Measurements from ENCODE around the gene ZC3H10.

The ZC3H10 gene

GRCh38 chr12:56158029-56158925 is 40.2 kb downstream of the ZC3H10 start, which contains the start of gene MYL6:
MYL6 (plus strand) TSS chr12:56158359; CDS start chr12:56158402, 43 bp downstream.
- H3K36me3 ChIP-seq (ENCODE audit: control insufficient read depth in 1 of 2, insufficient read depth in 2 of 2, low read depth in 1 of 2, low read length in 2 of 2), result peaks cover 49 to 59% of the 10 kb centered on the region in 2 experiments
- H2AFZ ChIP-seq (ENCODE audit: low read depth, low read length), result peak within 1 kb of the TSS; percentile 8
- peak within 1 kb of the TSS in 1 of 2 experiments; percentile 91 for H3K23ac ChIP-seq (ENCODE audit: low read length in 2 of 2)
- peak within 1 kb of the TSS; percentile 79 for H3K4me2 ChIP-seq (ENCODE audit: low read length, poor library complexity, severe bottlenecking)
- H2BK15ac ChIP-seq (ENCODE audit: low read depth, poor library complexity, severe bottlenecking), result peak within 1 kb of the TSS; percentile 60
- no peaks in the 10 kb centered on the region for H3K9me3 ChIP-seq (ENCODE audit: control insufficient read depth, low read length)
- peak within 1 kb of the TSS; percentile 94 to 96 for H3K18ac ChIP-seq (ENCODE audit: low read depth in 1 of 2, low read length in 2 of 2)
- H3K14ac ChIP-seq (ENCODE audit: low read length in 2 of 2), result peak within 1 kb of the TSS in 1 of 2 experiments; percentile 98
- H2BK5ac ChIP-seq (ENCODE audit: low read depth, low read length, poor library complexity, severe bottlenecking), result peak within 1 kb of the TSS; percentile 39
- H3K4ac ChIP-seq (ENCODE audit: low read depth in 1 of 2, low read length in 2 of 2), result peak within 1 kb of the TSS; percentile 77 to 95
- H3K27ac ChIP-seq (ENCODE audit: low read length, poor library complexity, severe bottlenecking), result peak within 1 kb of the TSS; percentile 98
- WGBS, result 0% methylated on average over 20 of the region's 30 CpGs
- H3K9ac ChIP-seq (ENCODE audit: low read length), result peak within 1 kb of the TSS; percentile 99
- peak within 1 kb of the TSS; percentile 83 to 95 for H3K4me3 ChIP-seq (ENCODE audit: insufficient read depth in 1 of 2, low read depth in 1 of 2, low read length in 2 of 2)
- no peaks in the 10 kb centered on the region for H3K27me3 ChIP-seq (ENCODE audit: control insufficient read depth in 1 of 2, insufficient read depth in 1 of 2, low read length in 2 of 2)
- H2BK12ac ChIP-seq (ENCODE audit: low read length in 2 of 2), result peak within 1 kb of the TSS in 1 of 2 experiments; percentile 59
- H4K8ac ChIP-seq (ENCODE audit: low read length), result peak within 1 kb of the TSS; percentile 87
- peaks cover 26% of the 10 kb centered on the region for H3K4me1 ChIP-seq (ENCODE audit: control insufficient read depth, insufficient read depth, low read depth, low read length)
- peaks cover 16% of the 10 kb centered on the region for H3K79me1 ChIP-seq (replicated peaks; ENCODE audit: low read length, poor library complexity, severe bottlenecking)
- peak within 1 kb of the TSS; percentile 77 for H4K91ac ChIP-seq (ENCODE audit: low read length)
- peak within 1 kb of the TSS; percentile 67 for H2BK120ac ChIP-seq (ENCODE audit: low read depth, low read length)
- peak; percentile 98 for DNase-seq
- peak within 1 kb of the TSS; percentile 81 for H2AK5ac ChIP-seq (ENCODE audit: low read length, severe bottlenecking)

- H3K14ac ChIP-seq (ENCODE audit: low read length in 2 of 2), result peak overlapping the region in 1 of 2 experiments; percentile 64
- peak overlapping the region in 1 of 2 experiments; percentile 28 for H3K18ac ChIP-seq (ENCODE audit: low read depth in 1 of 2, low read length in 2 of 2)
- peak overlapping the region; percentile 97 for H3K27ac ChIP-seq (ENCODE audit: low read length, poor library complexity, severe bottlenecking)
- no peak overlapping the region for H2BK12ac ChIP-seq (ENCODE audit: low read length in 2 of 2)
- H3K4me3 ChIP-seq (ENCODE audit: insufficient read depth in 1 of 2, low read depth in 1 of 2, low read length in 2 of 2), result peak overlapping the region; percentile 83 to 95
- H3K79me1 ChIP-seq (replicated peaks; ENCODE audit: low read length, poor library complexity, severe bottlenecking), result peaks cover 11% of the 10 kb centered on the region
- DNase-seq, result peak; percentile 72
- H3K9me3 ChIP-seq (ENCODE audit: control insufficient read depth, low read length), result no peaks in the 10 kb centered on the region
- peaks cover 53 to 66% of the 10 kb centered on the region in 2 experiments for H3K36me3 ChIP-seq (ENCODE audit: control insufficient read depth in 1 of 2, insufficient read depth in 2 of 2, low read depth in 1 of 2, low read length in 2 of 2)
- no peak overlapping the region for H2BK15ac ChIP-seq (ENCODE audit: low read depth, poor library complexity, severe bottlenecking)
- peak overlapping the region; percentile 39 for H2BK5ac ChIP-seq (ENCODE audit: low read depth, low read length, poor library complexity, severe bottlenecking)
- no peak overlapping the region for H2BK120ac ChIP-seq (ENCODE audit: low read depth, low read length)
- peak overlapping the region; percentile 79 for H3K4me2 ChIP-seq (ENCODE audit: low read length, poor library complexity, severe bottlenecking)
- peak overlapping the region; percentile 99 for H3K9ac ChIP-seq (ENCODE audit: low read length)
- H4K91ac ChIP-seq (ENCODE audit: low read length), result no peak overlapping the region
- H3K4ac ChIP-seq (ENCODE audit: low read depth in 1 of 2, low read length in 2 of 2), result peak overlapping the region; percentile 39 to 55
- no peaks in the 10 kb centered on the region for H3K27me3 ChIP-seq (ENCODE audit: control insufficient read depth in 1 of 2, insufficient read depth in 1 of 2, low read length in 2 of 2)
- H3K4me1 ChIP-seq (ENCODE audit: control insufficient read depth, insufficient read depth, low read depth, low read length), result peaks cover 20% of the 10 kb centered on the region
- under 1% methylated on average over 5 of the region's 6 CpGs for WGBS
- no peak overlapping the region for H4K8ac ChIP-seq (ENCODE audit: low read length)
- H2AK5ac ChIP-seq (ENCODE audit: low read length, severe bottlenecking), result peak overlapping the region; percentile 81
- H3K23ac ChIP-seq (ENCODE audit: low read length in 2 of 2), result no peak overlapping the region
- no peak overlapping the region for H2AFZ ChIP-seq (ENCODE audit: low read depth, low read length)
These were observed 40.9 kb downstream of the ZC3H10 start for GRCh38 chr12:56158926-56159461.

GRCh38 chr12:56159482-56160192 is 41.6 kb downstream of the ZC3H10 start:
- Histone ChIP-seq H3K27me3 (ENCODE audit: control insufficient read depth in 1 of 2, insufficient read depth in 1 of 2, low read length in 2 of 2) (no peaks in the 10 kb centered on the region), H3K36me3 (ENCODE audit: control insufficient read depth in 1 of 2, insufficient read depth in 2 of 2, low read depth in 1 of 2, low read length in 2 of 2) (peaks cover 57 to 66% of the 10 kb centered on the region in 2 experiments), H3K4me3 (ENCODE audit: insufficient read depth in 1 of 2, low read depth in 1 of 2, low read length in 2 of 2) (peak overlapping the region; percentile 83 to 95), H2BK12ac (ENCODE audit: low read length in 2 of 2) (no peak overlapping the region), H3K27ac (ENCODE audit: low read length, poor library complexity, severe bottlenecking) (peak overlapping the region; percentile 97), H4K91ac (ENCODE audit: low read length) (no peak overlapping the region), H3K79me1 (replicated peaks; ENCODE audit: low read length, poor library complexity, severe bottlenecking) (peaks cover 5% of the 10 kb centered on the region), H3K4ac (ENCODE audit: low read depth in 1 of 2, low read length in 2 of 2) (no peak overlapping the region), H2BK120ac (ENCODE audit: low read depth, low read length) (no peak overlapping the region), H3K14ac (ENCODE audit: low read length in 2 of 2) (peak overlapping the region in 1 of 2 experiments; percentile 26), H3K23ac (ENCODE audit: low read length in 2 of 2) (no peak overlapping the region), H3K9ac (ENCODE audit: low read length) (peak overlapping the region; percentile 99), H3K9me3 (ENCODE audit: control insufficient read depth, low read length) (no peaks in the 10 kb centered on the region), H3K4me1 (ENCODE audit: control insufficient read depth, insufficient read depth, low read depth, low read length) (peaks cover 23% of the 10 kb centered on the region), H4K8ac (ENCODE audit: low read length) (no peak overlapping the region), H2AFZ (ENCODE audit: low read depth, low read length) (no peak overlapping the region), H3K4me2 (ENCODE audit: low read length, poor library complexity, severe bottlenecking) (peak overlapping the region; percentile 79), H2AK5ac (ENCODE audit: low read length, severe bottlenecking) (peak overlapping the region; percentile 17), H2BK5ac (ENCODE audit: low read depth, low read length, poor library complexity, severe bottlenecking) (no peak overlapping the region), H3K18ac (ENCODE audit: low read depth in 1 of 2, low read length in 2 of 2) (no peak overlapping the region), H2BK15ac (ENCODE audit: low read depth, poor library complexity, severe bottlenecking) (no peak overlapping the region)
- DNase-seq, result no peak
- WGBS, result 61% methylated on average over 8 of the region's 8 CpGs
